ENCODE measurements around the gene AGAP1. TPM values are rescaled to one million over a fixed set of nuclear protein-coding genes. Genes with fewer than 3 reads are reported as not detected.

Gene AGAP1
- total and polyA plus RNA-seq, 2 donors from 2014 or later, result 8.1 to 44.5 TPM

- TF ChIP-seq, protein P1, sequence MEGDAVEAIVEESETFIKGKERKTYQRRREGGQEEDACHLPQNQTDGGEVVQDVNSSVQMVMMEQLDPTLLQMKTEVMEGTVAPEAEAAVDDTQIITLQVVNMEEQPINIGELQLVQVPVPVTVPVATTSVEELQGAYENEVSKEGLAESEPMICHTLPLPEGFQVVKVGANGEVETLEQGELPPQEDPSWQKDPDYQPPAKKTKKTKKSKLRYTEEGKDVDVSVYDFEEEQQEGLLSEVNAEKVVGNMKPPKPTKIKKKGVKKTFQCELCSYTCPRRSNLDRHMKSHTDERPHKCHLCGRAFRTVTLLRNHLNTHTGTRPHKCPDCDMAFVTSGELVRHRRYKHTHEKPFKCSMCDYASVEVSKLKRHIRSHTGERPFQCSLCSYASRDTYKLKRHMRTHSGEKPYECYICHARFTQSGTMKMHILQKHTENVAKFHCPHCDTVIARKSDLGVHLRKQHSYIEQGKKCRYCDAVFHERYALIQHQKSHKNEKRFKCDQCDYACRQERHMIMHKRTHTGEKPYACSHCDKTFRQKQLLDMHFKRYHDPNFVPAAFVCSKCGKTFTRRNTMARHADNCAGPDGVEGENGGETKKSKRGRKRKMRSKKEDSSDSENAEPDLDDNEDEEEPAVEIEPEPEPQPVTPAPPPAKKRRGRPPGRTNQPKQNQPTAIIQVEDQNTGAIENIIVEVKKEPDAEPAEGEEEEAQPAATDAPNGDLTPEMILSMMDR (IDR thresholded peaks at IDR 0.05; ENCODE audit: borderline replicate concordance, extremely low read depth, insufficient read depth), result no peak
- no peak for DNase-seq
- Histone ChIP-seq H3K9me3 (ENCODE audit: control insufficient read depth in 2 of 3, insufficient read depth in 1 of 3, low read length in 3 of 3) (no peaks in the 10 kb centered on the region), H3K27ac (ENCODE audit: low read depth in 2 of 2, low read length in 2 of 2) (no peak overlapping the region), H3K9ac (ENCODE audit: low read length in 3 of 3) (no peak overlapping the region), H3K4me3 (ENCODE audit: low read length in 3 of 3) (no peak overlapping the region), H3K27me3 (ENCODE audit: control insufficient read depth, insufficient read depth, low read length) (no peaks in the 10 kb centered on the region), H3K36me3 (ENCODE audit: control insufficient read depth in 2 of 3, insufficient read depth in 3 of 3, low read length in 3 of 3) (no peaks in the 10 kb centered on the region), H3K4me1 (ENCODE audit: control insufficient read depth in 2 of 3, insufficient read depth in 2 of 3, low read depth in 1 of 3, low read length in 3 of 3) (peaks cover 0 to 5% (median 4%) of the 10 kb centered on the region in 3 donors)
- FAIRE-seq, result no peak
- intact Hi-C loops (cut with DNase I), result no loop called here
Observed at GRCh38 chr2:235685024-235685721, 191.3 kb downstream of the AGAP1 start.

DNA sequence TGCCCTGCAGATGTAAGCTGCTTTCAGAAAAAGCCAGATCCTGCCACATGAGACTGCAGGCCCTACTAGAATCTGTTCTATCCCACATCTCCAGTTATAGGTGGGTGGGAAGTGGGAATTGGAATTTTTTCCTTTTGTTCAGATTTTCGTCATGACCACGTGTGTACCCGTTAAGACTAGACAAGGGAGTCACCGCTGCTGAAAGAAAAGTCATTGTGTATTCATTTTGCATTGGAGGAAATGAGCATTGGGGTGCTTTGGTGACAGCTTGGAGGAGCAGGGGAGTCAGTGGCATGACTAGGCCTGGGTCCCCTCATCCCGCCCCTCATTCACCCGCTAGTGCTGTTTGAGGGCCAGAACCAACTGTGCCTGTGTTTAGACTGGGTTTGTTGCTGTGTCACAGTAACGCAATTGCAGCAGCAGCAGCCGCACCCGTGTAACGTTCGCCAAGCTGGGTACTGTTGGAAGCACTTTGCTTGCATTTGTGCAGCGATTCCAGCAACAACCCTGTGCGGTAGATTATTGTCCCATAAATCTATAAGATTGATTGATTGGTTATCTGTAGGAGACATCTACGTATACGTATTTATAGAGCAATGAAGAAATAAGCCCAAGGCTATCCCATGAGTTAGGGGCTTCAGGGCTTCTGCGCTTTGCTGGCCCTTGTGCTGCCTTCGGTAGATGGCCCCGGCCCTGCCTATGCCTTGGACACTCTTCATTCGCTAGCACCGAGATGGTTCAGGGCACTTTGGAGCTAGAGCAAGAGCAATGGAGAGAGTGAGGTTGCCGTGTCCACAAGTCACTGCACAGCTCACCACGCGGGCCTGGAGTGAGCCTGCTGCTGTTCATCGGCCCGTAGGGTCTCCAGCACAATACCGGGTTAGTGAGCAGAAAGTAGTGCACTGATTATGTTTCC, 194.9 kb downstream of the AGAP1 start:
- Histone ChIP-seq H3K27me3 (ENCODE audit: control insufficient read depth, insufficient read depth, low read length) (no peaks in the 10 kb centered on the region), H3K9me3 (ENCODE audit: control insufficient read depth in 2 of 3, insufficient read depth in 1 of 3, low read length in 3 of 3) (no peaks in the 10 kb centered on the region), H3K4me3 (ENCODE audit: low read length in 3 of 3) (no peak overlapping the region), H3K9ac (ENCODE audit: low read length in 3 of 3) (no peak overlapping the region), H3K27ac (ENCODE audit: low read depth in 2 of 2, low read length in 2 of 2) (no peak overlapping the region), H3K4me1 (ENCODE audit: control insufficient read depth in 2 of 3, insufficient read depth in 2 of 3, low read depth in 1 of 3, low read length in 3 of 3) (peaks cover 0 to 5% (median 4%) of the 10 kb centered on the region in 3 donors), H3K36me3 (ENCODE audit: control insufficient read depth in 2 of 3, insufficient read depth in 3 of 3, low read length in 3 of 3) (no peaks in the 10 kb centered on the region)
- TF ChIP-seq, protein P1 (IDR thresholded peaks at IDR 0.05; ENCODE audit: borderline replicate concordance, extremely low read depth, insufficient read depth), result no peak
- intact Hi-C loops (cut with DNase I), result no loop called here
- no peak for DNase-seq
- no peak for FAIRE-seq

DNA sequence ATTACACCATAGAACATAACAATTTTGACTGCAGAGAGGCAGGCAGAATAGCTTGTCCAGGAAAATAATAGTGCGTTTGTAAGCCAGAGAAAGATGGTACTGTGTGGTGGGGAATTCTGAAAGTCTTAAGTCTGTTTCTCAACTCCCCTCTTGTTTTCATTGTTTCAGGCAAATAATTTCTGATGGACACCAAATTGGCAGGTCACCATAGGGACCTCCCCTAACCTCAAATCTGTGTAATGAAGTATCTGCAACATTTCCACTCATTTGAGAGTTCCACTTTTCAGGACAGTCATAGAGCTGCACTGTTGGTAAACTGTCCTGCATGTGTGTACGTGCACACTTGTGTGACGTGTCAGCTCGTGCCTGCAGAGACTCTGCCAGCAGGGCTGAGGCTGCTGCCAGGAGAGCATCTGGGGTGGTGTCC, 195.6 kb downstream of the AGAP1 start:
- DNase-seq, result no peak
- TF ChIP-seq, protein P1 (IDR thresholded peaks at IDR 0.05; ENCODE audit: borderline replicate concordance, extremely low read depth, insufficient read depth), result no peak
- no peak for FAIRE-seq
- Histone ChIP-seq H3K27ac (ENCODE audit: low read depth in 2 of 2, low read length in 2 of 2) (no peak overlapping the region), H3K9me3 (ENCODE audit: control insufficient read depth in 2 of 3, insufficient read depth in 1 of 3, low read length in 3 of 3) (no peaks in the 10 kb centered on the region), H3K9ac (ENCODE audit: low read length in 3 of 3) (no peak overlapping the region), H3K36me3 (ENCODE audit: control insufficient read depth in 2 of 3, insufficient read depth in 3 of 3, low read length in 3 of 3) (no peaks in the 10 kb centered on the region), H3K27me3 (ENCODE audit: control insufficient read depth, insufficient read depth, low read length) (no peaks in the 10 kb centered on the region), H3K4me1 (ENCODE audit: control insufficient read depth in 2 of 3, insufficient read depth in 2 of 3, low read depth in 1 of 3, low read length in 3 of 3) (peaks cover 0 to 5% (median 4%) of the 10 kb centered on the region in 3 donors), H3K4me3 (ENCODE audit: low read length in 3 of 3) (no peak overlapping the region)
- intact Hi-C loops (cut with DNase I), result no loop called here

Data from kidney (tissue), 14 donors.